NCI-H82 treated with DMSO at 0.1 percent for 48 hours (cell line): ENCODE measurements around the gene P2RX3.
A peak's percentile ranks its signal among the peaks of the same experiment; 100 is the strongest.
"Not testable (repeated sequence)": the region's sequence is repeated elsewhere in the genome, so short reads cannot be mapped to it uniquely, and the experiment has no call there.

Source experiments
- DNase-seq: peaks from one replicate; lab custom pipeline; 2025; ENCODE audit not compliant: unreplicated experiment; lab: John Stamatoyannopoulos, UW

The P2RX3 gene

GRCh38 chr11:57324154-57324885, 13.8 kb upstream of the P2RX3 start:
- DNase-seq = peak; percentile 45

- DNase-seq = peak; percentile 76
These were observed 13.0 kb upstream of the P2RX3 start, which contains the start of gene TNKS1BP1 for GRCh38 chr11:57324886-57325734. Gene TNKS1BP1 (minus strand): TSS chr11:57324952. CDS start chr11:57321885, 3,067 bp downstream.

- DNase-seq = no peak
These were observed 12.5 kb upstream of the P2RX3 start for GRCh38 chr11:57325735-57326048.

- DNase-seq = no peak
These were observed 10.4 kb upstream of the P2RX3 start for GRCh38 chr11:57327721-57328120.

- DNase-seq = no peak
These were observed 8.1 kb upstream of the P2RX3 start for GRCh38 chr11:57330029-57330428.

DNA sequence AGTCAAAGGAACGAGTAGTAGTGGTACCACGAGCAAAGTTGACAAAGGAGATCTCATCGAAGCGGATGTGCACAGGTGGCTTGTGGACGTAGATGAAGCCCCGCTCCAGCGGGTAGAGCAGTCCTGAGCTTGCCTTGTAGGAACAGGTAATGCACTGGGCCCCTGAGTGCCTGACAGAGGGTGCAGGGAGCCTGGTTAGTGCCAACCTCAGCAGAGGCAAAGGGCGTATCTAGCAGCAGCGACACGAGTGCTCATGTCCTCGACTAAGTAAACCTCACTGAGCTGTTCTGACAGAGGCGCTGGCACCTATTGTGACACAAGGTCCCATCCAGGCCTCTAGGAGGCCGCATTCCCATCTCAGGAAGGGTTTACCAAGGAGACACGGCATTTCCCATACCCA, 6.4 kb upstream of the P2RX3 start:
- DNase-seq = no peak

DNA sequence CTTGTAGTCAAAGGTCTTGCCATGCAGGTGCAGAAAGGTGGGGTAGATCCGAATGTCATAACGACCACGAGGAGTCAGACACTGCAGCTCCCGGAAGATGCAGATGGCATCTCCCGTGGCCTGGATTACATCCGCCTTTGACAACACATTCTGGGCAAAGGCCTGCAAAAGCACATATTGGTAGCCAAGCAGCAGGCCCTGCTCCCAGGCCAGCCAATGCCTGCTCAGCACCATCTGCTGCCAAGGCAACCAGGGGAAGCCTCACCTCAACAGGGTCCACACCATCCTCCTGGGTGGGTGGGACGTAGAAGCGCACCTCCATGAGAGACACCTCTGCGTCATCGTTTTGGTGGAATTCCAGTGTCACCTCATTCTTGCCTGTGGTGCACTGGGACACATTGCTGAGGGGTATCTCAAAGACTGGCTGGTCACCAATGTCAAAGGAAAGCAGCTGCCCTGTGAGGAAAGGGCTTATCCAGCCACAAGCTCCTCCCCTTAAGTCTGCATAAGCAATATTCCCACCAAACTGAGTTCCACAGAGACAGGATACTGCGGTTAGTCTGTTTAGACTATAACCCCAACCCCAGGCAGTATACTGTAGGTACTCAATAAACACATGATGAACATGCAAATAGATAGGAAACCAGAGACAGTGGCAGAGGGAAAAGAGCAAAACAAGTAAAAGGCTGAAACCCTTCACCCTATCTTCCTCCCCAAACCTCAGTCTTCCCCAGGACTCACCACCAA, 5.3 kb upstream of the P2RX3 start:
- no peak for DNase-seq

GRCh38 chr11:57335023-57335342, 3.2 kb upstream of the P2RX3 start:
- no peak for DNase-seq

- peak; percentile 60 for DNase-seq
These were observed 2.6 kb upstream of the P2RX3 start, which contains the start of gene SSRP1 for GRCh38 chr11:57335343-57336110. Gene SSRP1 (minus strand): TSS chr11:57335892. CDS start chr11:57335121, 771 bp downstream.

DNA sequence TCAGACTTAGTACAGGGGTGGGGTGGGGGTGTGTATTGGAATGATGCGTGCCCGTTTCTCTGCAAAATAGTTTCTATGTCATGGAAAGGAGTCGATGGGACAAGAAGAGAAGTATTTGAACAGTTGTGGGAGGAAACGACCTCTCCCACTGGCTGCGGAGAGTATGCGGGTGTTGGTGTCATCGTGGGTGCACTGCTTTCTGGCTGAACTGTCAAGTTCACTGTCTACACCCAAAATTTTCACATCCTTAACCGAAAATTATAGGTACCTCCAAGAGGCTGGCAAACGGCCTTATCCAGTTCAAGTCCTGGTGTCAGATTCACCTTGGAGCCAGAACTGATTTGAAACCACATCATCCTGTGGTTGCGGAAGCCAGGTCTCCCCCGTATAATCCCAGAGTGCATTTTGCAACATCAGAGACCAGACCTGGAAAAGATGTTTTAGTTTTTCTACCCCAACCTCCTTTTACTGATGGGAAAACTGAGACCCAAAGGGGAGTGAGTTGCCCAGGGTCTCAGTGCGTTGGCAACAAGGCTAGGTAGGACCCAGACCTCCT, 2.0 kb upstream of the P2RX3 start:
- no peak for DNase-seq

DNA sequence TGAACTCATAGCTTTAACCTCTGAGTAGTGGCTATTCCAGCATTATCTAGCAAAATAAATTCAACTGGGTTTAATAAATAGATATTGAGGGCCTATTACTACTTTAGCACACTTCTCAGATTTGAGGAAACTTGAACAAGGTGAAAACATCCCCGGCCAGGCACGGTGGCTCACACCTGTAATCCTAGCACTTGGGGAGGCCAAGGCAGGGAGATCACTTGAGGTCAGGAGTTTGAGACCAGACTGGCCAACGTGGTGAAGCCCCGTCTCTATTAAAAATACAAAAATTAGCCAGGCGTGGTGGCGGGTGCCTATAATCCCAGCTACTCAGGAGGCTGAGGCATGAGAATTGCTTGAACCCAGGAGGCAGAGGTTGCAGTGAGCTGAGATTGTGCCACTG, 1.3 kb upstream of the P2RX3 start:
- DNase-seq = not testable (repeated sequence)

DNA sequence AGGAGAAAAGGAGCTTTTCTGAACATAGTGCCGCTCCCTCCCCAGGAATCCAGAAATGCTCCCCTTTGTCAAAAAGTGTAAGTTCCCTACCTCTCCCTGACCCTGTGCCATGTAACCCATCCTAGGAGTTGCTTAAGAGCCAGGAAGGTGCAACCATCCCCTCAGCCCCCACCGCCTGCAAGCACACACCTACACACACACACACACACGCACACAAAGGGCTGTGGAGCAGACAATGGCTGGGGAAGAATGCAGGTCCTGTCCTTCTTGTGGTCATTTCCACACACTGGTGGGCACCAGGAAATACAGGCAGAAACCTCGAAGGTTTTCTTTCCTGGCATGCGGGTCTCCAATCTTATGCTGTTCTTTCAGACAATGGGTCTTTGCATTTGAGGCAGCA, 1.2 kb downstream of the P2RX3 start:
- no peak for DNase-seq

GRCh38 chr11:57340039-57340615, 2.0 kb downstream of the P2RX3 start:
- peak; percentile 59 for DNase-seq

DNA sequence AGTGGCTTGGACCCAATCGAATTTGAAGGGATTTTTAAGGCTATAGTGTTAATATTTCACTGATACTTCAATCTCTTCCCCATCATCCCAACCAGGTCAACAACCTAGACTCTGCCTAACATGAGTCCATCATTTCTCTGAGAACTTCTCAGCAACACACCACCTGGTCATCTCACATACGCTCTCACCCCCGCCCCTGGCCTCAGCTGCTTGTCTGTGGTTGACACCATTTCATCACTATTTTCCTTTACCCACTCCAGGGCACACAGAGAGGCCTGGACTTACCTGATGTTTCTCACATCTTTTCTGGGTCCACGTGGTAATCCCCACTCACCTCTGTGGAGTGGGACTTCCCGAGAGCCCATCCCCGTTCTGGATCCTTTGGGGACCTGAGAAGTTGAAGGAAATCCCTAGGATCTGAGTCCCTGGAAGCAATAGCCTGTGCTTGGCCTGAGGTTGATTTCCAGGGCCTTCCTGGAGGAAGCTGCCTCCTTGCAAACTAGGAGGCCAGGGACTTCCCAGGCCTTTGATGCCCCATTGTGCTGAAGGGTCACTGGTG, 3.2 kb downstream of the P2RX3 start:
- DNase-seq = no peak

DNA sequence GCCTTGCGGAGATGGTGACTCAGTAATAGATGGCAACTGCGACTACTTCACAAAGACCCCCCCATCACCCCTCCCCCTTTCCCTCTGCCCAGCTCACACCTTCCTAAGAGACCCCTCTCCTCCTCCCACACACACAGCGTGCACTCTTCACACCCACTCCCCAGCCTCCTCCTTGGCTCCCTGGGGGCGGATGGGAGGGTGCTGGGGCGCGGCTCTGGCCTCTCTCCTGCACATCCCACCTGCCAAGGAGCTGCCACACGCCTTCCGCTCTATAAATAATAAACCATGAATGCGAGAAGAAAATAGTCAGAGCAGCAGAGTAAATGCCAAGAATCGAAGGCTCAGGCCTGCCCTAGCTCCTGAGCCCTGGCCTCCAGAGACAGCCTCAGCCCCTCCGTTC, 4.5 kb downstream of the P2RX3 start:
- DNase-seq = no peak

DNA sequence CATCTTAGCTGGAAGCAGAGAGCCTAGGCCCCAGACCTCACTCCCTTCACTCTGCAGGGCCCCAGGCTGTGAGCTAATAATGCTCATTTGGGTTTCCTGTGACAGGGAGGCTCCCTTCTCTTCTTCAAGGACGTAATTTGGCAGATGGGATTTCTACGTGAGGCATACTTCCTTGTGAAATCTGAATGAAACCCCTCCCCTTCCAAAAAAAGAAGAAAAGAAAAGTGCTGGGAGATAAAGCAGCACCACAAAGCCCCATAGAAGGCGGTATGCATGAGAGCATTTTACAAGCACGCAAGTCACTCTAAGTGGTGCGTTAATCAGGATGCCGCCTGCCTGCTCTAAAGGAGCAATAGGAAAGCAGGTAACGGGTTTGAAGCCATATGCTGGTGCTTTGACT, 5.7 kb downstream of the P2RX3 start:
- DNase-seq = no peak

- no peak for DNase-seq
These were observed 6.7 kb downstream of the P2RX3 start for GRCh38 chr11:57344826-57345225.

- DNase-seq = peak; percentile 60
These were observed 7.5 kb downstream of the P2RX3 start for GRCh38 chr11:57345555-57346211.

DNA sequence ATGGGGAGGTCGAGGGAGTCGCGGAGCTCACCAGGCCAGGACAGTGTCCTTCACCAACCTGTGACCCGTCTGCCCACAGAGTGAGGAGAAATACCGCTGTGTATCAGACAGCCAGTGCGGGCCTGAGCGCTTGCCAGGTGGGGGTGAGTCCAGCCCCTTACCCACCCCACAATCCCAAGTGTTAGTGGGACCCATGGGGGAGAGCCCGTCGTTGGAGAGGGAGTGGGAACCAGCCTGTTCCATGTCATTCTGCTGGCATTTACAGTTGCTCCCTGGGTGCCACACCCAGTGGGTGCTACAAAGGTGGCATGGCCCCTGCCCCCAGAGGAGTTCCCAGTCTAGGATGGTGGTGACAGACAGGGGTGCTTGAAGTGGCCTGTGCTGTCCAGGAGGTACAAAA, 9.2 kb downstream of the P2RX3 start:
- DNase-seq = no peak

GRCh38 chr11:57348052-57348451, 9.9 kb downstream of the P2RX3 start:
- DNase-seq = no peak
